IPS DF 4.7 (cell line): ENCODE measurements around the gene NYAP1.
"Not testable (repeated sequence)": the region's sequence is repeated elsewhere in the genome, so short reads cannot be mapped to it uniquely, and the experiment has no call there.

Experiments used
- DNase-seq: peaks from one replicate; pipeline ENCODE4 v3.0.0-alpha.2; 2013; ENCODE audit warnings: low spot score; ENCODE audit errors: extremely low read depth

Gene NYAP1

DNA sequence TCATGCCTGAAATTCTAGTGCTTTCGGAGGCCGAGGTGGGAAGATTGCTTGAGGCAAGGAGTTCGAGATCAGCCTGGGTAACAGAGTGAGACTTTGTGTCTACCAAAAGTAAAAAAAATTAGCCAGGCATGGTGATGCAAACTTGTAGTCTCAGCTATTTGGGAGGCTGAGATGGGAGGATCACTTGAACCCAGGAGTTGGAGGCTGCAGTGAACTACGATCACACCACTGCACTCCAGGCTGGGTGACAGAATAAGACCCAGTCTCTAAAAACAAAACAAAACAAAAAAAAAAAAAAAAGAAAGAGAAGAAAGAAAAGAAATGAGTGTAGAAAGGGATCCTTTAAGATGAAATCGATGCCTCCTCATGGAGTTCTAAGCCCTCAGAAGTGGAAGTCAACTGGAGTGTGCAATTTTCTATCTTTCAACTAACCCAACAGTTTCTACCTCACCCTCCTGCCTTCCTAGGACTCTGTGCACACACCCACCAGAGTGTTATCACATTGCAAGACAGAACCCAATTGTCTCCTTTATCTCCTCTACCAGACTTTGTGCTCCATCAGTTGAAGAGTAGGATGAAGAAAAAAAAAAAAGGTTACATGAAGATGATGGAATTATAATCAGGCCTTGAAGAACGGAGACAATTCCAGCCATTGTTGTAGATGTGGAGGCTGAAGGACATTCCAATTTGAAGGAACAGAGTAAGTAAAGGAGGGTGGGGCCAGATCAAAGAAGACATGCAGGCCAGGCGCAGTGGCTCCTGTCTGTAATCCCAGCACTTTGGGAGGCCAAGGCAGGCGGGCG lies 26.9 kb downstream of the NYAP1 start:
- no peak for DNase-seq

GRCh38 chr7:100513212-100513810 lies 29.6 kb downstream of the NYAP1 start:
- no peak for DNase-seq

DNA sequence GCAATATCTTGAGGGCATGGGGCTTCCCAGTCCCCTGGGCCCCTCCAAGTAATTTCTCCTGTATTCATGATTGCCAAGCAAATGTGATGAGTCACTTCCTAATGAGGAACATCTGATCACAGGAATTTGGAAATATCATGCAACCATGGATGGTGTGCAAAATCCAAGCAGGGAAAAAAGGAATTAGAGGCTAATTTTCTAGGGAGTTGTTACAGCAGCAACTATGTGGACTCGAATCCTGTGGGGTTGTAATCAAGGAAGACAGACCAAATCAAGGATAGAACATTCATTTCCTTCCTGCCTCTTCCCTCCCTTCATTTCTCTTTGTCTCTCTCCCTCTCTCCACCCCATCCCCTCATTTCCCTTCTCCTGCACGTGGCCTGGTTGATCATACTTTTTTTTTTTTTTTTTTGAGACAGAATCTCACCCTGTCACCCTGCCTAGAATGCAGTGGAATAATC lies 31.4 kb downstream of the NYAP1 start:
- DNase-seq, result no peak

DNA sequence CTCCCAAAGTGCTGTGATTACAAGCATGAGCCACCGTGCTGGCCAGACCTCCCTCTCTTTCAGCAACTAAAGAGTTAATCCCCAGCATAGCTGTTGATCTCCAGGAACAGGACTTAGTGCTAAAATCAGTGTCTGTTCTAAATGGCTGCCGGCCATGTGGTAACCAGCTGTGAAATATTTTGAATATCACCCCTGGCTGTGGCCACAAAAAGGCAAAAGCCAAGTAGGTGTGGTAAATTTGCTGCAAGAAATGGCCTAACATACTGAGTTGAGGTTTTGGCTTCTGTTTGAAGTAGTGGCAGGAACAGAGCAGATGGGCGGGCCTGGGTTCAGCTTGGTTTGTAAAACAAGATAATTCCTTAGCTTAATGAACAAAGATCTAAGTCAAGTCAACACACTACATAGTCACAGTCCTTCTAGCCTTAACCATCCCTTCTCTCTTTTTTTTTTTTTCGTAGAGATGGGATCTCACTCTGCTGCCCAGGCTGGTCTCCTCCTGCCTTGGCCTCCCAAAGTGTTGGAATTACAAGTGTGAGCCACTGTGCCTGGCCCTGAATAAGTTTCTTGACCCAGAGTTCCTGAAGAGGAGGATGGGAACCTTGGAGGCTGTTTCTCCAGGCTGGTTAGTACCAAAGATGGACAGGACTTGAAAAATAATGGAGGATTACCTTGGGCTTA lies 32.5 kb downstream of the NYAP1 start:
- DNase-seq, result no peak

DNA sequence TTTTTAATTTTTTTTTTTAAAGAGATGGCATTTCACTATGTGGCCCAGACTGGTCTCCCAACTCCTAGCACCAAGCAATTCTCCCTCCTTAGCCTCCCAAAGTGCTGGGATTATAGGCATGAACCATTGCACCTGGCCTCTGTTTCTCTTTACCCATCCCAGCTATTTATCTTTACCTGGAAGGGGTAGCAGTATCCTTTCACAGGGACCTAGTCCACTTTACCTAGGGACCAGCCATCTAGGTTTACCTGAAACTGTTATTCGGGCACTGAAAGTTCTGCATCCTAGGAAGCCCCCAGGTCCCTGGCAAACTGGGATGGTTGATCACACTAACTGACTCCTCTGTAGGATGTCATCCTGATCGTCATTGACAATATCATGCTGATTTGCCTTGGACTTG lies 33.6 kb downstream of the NYAP1 start:
- DNase-seq, result no peak

- no peak for DNase-seq
Observed at GRCh38 chr7:100519580-100519979, 35.9 kb downstream of the NYAP1 start.

DNA sequence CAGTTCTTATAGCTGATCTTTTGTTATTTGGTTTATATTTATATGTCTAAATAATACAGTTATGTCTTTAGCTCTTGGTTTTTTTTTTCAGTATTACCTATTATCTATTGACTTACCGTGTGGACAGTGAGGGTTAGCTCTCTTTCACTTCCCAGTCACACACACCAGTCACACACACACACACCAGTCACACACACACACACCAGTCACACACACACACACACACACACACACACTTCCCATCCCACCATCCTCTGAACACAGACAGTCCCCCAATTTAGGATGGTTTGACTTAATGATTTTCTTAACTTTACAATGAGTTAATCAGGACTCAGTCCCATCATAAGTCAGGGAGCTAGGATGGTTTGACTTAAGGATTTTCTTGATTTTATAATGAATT lies 36.4 kb downstream of the NYAP1 start:
- DNase-seq, result no peak

- DNase-seq, result no peak
Observed at GRCh38 chr7:100521076-100521475, 37.3 kb downstream of the NYAP1 start.

DNA sequence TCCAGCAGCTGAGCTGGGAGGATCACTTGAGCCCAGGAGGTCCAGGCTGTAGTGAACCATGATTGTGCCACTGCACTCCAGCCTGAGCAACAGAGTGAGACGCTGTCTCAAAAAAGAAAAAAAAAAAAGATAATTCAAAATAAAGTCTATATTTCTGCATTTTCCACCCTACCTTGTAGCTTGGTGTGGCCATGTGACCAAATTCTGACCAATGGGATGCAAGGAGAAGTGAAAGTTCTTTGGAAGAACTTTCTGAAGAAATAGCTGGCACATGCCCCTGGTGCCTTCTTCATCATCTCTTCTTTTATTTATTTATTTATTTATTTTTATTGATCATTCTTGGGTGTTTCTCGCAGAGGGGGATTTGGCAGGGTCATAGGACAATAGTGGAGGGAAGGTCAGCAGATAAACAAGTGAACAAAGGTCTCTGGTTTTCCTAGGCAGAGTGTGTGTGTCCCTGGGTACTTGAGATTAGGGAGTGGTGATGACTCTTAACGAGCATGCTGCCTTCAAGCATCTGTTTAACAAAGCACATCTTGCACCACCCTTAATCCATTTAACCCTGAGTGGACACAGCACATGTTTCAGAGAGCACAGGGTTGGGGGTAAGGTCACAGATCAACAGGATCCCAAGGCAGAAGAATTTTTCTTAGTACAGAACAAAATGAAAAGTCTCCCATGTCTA lies 38.3 kb downstream of the NYAP1 start:
- not testable (repeated sequence) for DNase-seq

DNA sequence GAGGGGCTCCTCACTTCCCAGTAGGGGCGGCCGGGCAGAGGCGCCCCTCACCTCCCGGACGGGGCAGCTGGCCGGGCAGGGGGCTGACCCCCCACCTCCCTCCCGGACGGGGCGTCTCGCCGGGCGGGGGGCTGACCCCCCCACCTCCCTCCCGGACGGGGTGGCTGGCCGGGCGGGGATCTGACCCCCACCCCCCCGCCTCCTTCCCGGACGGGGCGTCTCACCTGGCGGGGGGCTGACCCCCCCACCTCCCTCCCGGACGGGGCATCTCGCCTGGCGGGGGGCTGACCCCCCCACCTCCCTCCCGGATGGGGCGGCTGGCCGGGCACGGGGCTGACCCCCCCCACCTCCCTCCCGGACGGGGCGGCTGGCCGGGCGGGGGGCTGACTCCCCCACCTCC lies 39.5 kb downstream of the NYAP1 start:
- not testable (repeated sequence) for DNase-seq

GRCh38 chr7:100528108-100528866 lies 44.6 kb downstream of the NYAP1 start:
- not testable (repeated sequence) for DNase-seq

- DNase-seq, result no peak
Observed at GRCh38 chr7:100532165-100533022, 48.7 kb downstream of the NYAP1 start.

- not testable (repeated sequence) for DNase-seq
Observed at GRCh38 chr7:100535982-100536381, 52.3 kb downstream of the NYAP1 start.

- DNase-seq, result not testable (repeated sequence)
Observed at GRCh38 chr7:100536695-100537094, 53.0 kb downstream of the NYAP1 start.

GRCh38 chr7:100538348-100538653 lies 54.6 kb downstream of the NYAP1 start:
- no peak for DNase-seq

DNA sequence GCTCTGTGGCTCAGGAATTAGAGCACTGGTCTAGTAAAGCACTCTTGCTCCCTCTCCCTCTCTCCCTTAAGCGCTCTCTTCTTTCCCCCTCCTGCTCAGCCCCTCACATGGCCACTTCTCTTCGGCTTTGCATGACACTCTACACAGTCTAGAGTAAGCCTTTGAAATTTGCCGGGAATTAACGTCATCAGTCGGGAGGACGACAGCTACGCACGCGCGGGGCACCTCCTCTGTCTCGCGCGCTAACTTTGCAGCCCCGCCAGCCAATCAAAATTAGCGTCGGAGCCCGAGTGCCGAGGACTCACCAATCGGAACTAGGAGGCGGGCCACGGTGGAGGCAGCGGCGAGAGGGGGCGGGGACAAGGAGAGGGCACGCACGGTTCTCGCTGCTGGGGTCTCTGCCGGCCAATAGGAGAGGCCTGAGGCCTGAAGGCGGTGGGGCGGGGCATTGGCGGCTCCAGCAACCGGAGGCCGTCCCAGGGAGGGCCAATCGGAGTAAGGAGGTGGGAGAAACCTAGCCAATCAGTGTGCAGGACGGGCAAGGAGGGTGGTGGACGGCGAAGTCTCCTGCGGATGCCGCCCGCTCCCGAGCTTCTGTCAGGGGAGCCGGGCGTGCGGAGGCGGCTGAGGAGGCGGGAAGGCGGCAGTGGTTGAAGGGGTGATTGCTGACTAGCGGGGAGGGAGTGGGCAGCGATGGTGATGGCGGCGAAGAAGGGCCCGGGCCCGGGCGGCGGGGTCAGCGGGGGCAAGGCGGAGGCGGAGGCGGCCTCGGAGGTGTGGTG lies 55.1 kb downstream of the NYAP1 start, which contains the start of gene AGFG2:
TSS of gene AGFG2 (plus strand) at position 550 of the 782 bp plus-strand sequence. CDS start at position 694, 144 bp downstream.
- DNase-seq, result peak; percentile 90

- no peak for DNase-seq
Observed at GRCh38 chr7:100539436-100540006, 55.8 kb downstream of the NYAP1 start.

DNA sequence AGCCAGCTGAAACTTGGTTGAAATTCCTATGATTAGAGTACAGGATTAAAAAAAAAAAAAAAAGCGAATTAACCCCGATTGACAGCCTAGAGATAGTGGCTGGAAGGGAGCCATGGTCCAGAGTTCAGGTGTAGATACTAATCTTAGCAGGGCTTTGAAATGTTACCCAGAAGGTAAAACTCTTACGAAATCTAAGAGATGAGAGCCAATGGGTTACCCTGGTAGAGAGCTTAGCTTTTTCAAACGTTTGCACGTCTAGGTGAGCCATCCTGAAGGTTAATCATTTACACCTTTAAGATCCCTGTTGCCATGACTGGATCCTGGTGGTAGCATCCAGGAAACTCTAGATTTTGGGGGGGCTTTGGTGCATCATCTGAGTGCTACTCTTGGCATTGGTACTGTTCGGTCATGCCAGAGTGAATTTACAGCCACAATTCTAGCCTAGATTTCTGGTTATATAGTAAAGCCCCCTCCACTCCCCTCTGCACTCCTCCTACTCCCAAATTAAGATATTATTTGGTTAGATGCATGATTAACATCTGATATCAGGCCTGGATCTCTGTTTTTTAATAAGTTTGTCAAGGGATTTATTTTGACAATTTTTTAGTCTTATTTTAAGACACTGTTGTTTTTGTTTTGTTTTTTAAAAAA lies 56.5 kb downstream of the NYAP1 start:
- no peak for DNase-seq
